A549 (cell line): ENCODE results near the gene LRRC4. TPM values are rescaled to one million over a fixed set of nuclear protein-coding genes. Genes with fewer than 3 reads are reported as not detected.

Experiments used
- ATAC-seq, 2 experiments: fragments of 200-7000 bp in 1 of 2; fragments of >200 bp in 1 of 2; cut with Nextera tagmentation in 1 of 2; cut with Tn5 transposase in 1 of 2; 3 replicates each; pipeline versions ENCODE4 v1.8.0 to v1.9.1; 2018 to 2020; ENCODE audit warnings: mild to moderate bottlenecking in 1 of 2, moderate library complexity in 1 of 2
- CTCF ChIA-PET: fragments of 300-600 bp; sonication (Branson Sonifier 250); formaldehyde crosslinking; extraction: SDS; loops from one replicate; lab custom pipeline; 2021; ENCODE audit warnings: antibody characterized with exemption, inconsistent platforms; lab: Yijun Ruan, JAX
- POLR2A ChIA-PET: fragments of 350-600 bp; formaldehyde crosslinking; extraction: SDS; loops from one replicate; lab custom pipeline; 2021; ENCODE audit warnings: antibody characterized with exemption, inconsistent platforms; lab: Yijun Ruan, JAX
- DNase-seq, 2 experiments: peaks; one replicate each; pipeline versions ENCODE4 v3.0.0 to v3.0.0-alpha.2; 2011 to 2016; ENCODE audit warnings: low read depth in 1 of 2, low spot score in 1 of 2
- FAIRE-seq: peaks from 2 replicates; lab custom pipeline; 2011; peaks lifted over from hg19 to GRCh38; lab: Jason Lieb, UNC
- H3K27ac ChIP-seq, 2 experiments: fragments of >200 bp; sonication (Bioruptor Twin); formaldehyde crosslinking; 3 replicates each; pipeline ENCODE4 v1.5.1; 2016 to 2017
- H3K4me1 ChIP-seq: fragments of >200 bp; sonication (Bioruptor Twin); formaldehyde crosslinking; 3 replicates; pipeline ENCODE4 v1.6.1; 2016
- H3K4me2 ChIP-seq: fragments of >200 bp; sonication (Bioruptor Twin); formaldehyde crosslinking; 3 replicates; pipeline ENCODE4 v1.6.1; 2016
- H3K4me3 ChIP-seq: fragments of >200 bp; sonication (Bioruptor Twin); formaldehyde crosslinking; 3 replicates; pipeline ENCODE4 v1.5.1; 2016
- H3K9me3 ChIP-seq: fragments of >200 bp; sonication (Bioruptor Twin); formaldehyde crosslinking; 3 replicates; pipeline ENCODE4 v1.6.1; 2016
- BCL3 ChIP-seq: fragments of >200 bp; sonication (Bioruptor Twin); formaldehyde crosslinking; IDR thresholded peaks from 3 replicates; pipeline ENCODE4 v1.6.1; 2016
- BHLHE40 ChIP-seq: IDR thresholded peaks from 2 replicates; pipeline ENCODE4 v1.6.1; 2012; ENCODE audit warnings: low read depth, low read length, inconsistent platforms
- CBX8 ChIP-seq: fragments of 200-600 bp; sonication (generic); IDR thresholded peaks from 2 replicates; pipeline ENCODE4 v1.6.1; 2016
- CEBPB ChIP-seq, 2 experiments: fragments of >200 bp in 1 of 2; sonication (Bioruptor Twin) in 1 of 2; formaldehyde crosslinking in 1 of 2; IDR thresholded peaks; 2 replicates each; pipeline ENCODE4 v1.6.1; 2012 to 2016
- CHD2 ChIP-seq: fragments of 150-350 bp; IDR thresholded peaks from 2 replicates; pipeline ENCODE4 v1.6.1; 2014; ENCODE audit warnings: low read length; ENCODE audit not compliant: partially characterized antibody
- CHD4 ChIP-seq: fragments of 200-600 bp; sonication (generic); IDR thresholded peaks from 2 replicates; pipeline ENCODE4 v1.6.1; 2016; ENCODE audit warnings: antibody characterized with exemption, mild to moderate bottlenecking, borderline replicate concordance
- CTCF ChIP-seq: fragments of >200 bp; sonication (Bioruptor Twin); formaldehyde crosslinking; IDR thresholded peaks from 3 replicates; pipeline ENCODE4 v1.5.1; 2016
- E2F6 ChIP-seq: IDR thresholded peaks from 2 replicates; pipeline ENCODE4 v1.6.1; 2012; ENCODE audit warnings: low read depth, borderline replicate concordance
- EP300 ChIP-seq, 2 experiments: fragments of >200 bp; sonication (Bioruptor Twin); formaldehyde crosslinking; IDR thresholded peaks; 2 replicates in 1 of 2; 3 replicates in 1 of 2; pipeline ENCODE4 v1.6.1; 2016 to 2017
- FOSL2 ChIP-seq, 2 experiments: fragments of 450-650 bp in 1 of 2; fragments of >200 bp in 1 of 2; sonication (Bioruptor Twin) in 1 of 2; formaldehyde crosslinking; IDR thresholded peaks; 2 replicates each; pipeline versions ENCODE4 v1.5.0 to v1.6.1; 2016 to 2020; ENCODE audit warnings: mild to moderate bottlenecking in 1 of 2, moderate library complexity in 1 of 2
- FOXS1 ChIP-seq: fragments of 250-450 bp; sonication (Bioruptor Pico); IDR thresholded peaks from 2 replicates; pipeline ENCODE4 v1.5.0; 2020; ENCODE audit warnings: mild to moderate bottlenecking, moderate library complexity
- GATA3 ChIP-seq: IDR thresholded peaks from 2 replicates; pipeline ENCODE4 v1.6.1; 2012; ENCODE audit warnings: borderline replicate concordance
- HDAC2 ChIP-seq: fragments of 200-600 bp; sonication (generic); IDR thresholded peaks from 2 replicates; pipeline ENCODE4 v1.6.1; 2016
- HEYL ChIP-seq: fragments of 250-450 bp; sonication (Bioruptor Pico); IDR thresholded peaks from 2 replicates; pipeline ENCODE4 v1.8.0; 2021; ENCODE audit warnings: mild to moderate bottlenecking, moderate library complexity
- HOXB13 ChIP-seq: fragments of 250-450 bp; sonication (Bioruptor Pico); IDR thresholded peaks from 2 replicates; pipeline ENCODE4 v1.5.0; 2020; ENCODE audit warnings: low read depth, mild to moderate bottlenecking, moderate library complexity
- KDM5A ChIP-seq: fragments of 200-600 bp; sonication (generic); IDR thresholded peaks from 2 replicates; pipeline ENCODE4 v1.6.1; 2016; ENCODE audit warnings: antibody characterized with exemption, mild to moderate bottlenecking
- MAZ ChIP-seq: fragments of 150-350 bp; IDR thresholded peaks from 2 replicates; pipeline ENCODE4 v1.6.1; 2014; ENCODE audit warnings: antibody characterized with exemption, low read depth, low read length, borderline replicate concordance
- NFE2L2 ChIP-seq: fragments of 150-350 bp; conservative IDR thresholded peaks from 2 replicates; pipeline ENCODE4 v1.6.1; 2014; ENCODE audit warnings: low read length
- NR3C1 ChIP-seq: fragments of >200 bp; sonication (Bioruptor Twin); formaldehyde crosslinking; IDR thresholded peaks from 3 replicates; pipeline ENCODE4 v1.6.1; 2017
- PHF8 ChIP-seq: fragments of 200-600 bp; sonication (generic); IDR thresholded peaks from 2 replicates; pipeline ENCODE4 v1.6.1; 2016; ENCODE audit warnings: low read depth, mild to moderate bottlenecking, antibody characterized with exemption, moderate library complexity, borderline replicate concordance
- POLR2AphosphoS2 ChIP-seq: conservative IDR thresholded peaks from 2 replicates; pipeline ENCODE4 v1.6.1; 2012; ENCODE audit warnings: low read length, improper control_type of control experiment, inconsistent platforms
- RNF2 ChIP-seq: fragments of 200-600 bp; sonication (generic); IDR thresholded peaks from 2 replicates; pipeline ENCODE4 v1.6.1; 2016; ENCODE audit warnings: low read depth, mild to moderate bottlenecking, antibody characterized with exemption, moderate library complexity, borderline replicate concordance
- SMC3 ChIP-seq: fragments of >200 bp; sonication (Bioruptor Twin); formaldehyde crosslinking; IDR thresholded peaks from 3 replicates; pipeline ENCODE4 v1.6.1; 2018; ENCODE audit warnings: inconsistent platforms
- SREBF2 ChIP-seq: fragments of 450-650 bp; IDR thresholded peaks from 2 replicates; pipeline ENCODE4 v1.6.1; 2014; ENCODE audit warnings: mild to moderate bottlenecking, moderate library complexity
- TFCP2L1 ChIP-seq: fragments of 250-450 bp; sonication (Bioruptor Pico); IDR thresholded peaks from 2 replicates; pipeline ENCODE4 v1.5.0; 2021; ENCODE audit warnings: mild to moderate bottlenecking
- ZC3H11A ChIP-seq: fragments of 450-650 bp; IDR thresholded peaks from 2 replicates; pipeline ENCODE4 v1.6.1; 2014; ENCODE audit warnings: antibody characterized with exemption, mild to moderate bottlenecking
- ZSCAN20 ChIP-seq: fragments of 250-450 bp; sonication (Bioruptor Pico); IDR thresholded peaks from 2 replicates; pipeline ENCODE4 v1.8.0; 2022; ENCODE audit warnings: mild to moderate bottlenecking, moderate library complexity
- WGBS: methylation state at CpG from one replicate; pipeline ENCODE4 v1.1.6; 2017; ENCODE audit errors: missing lambda C conversion rate; 5-methylcytosine and 5-hydroxymethylcytosine counted together
- polyA plus RNA-seq, 4 experiments: library from polyadenylated mRNA; depleted of rRNA in 3 of 4; stranded (reverse); fragments of >200 nt; fragmentation: RNase III in 1 of 4; extraction: RNeasy Plus Mini Kit Qiagen cat#74134 plus additional on column Dnase treatment in 1 of 4; gene quantifications; 2 replicates in 3 of 4; 3 replicates in 1 of 4; pipeline ENCODE4 v1.2.3, GENCODE V29; 2011 to 2017

Gene LRRC4
- polyA plus RNA-seq, 2 of the 4 experiments (the other 2 are of a cell fraction), result not detected

GRCh38 chr7:128068785-128069184 is 37.5 kb upstream of the LRRC4 start:
- Histone ChIP-seq H3K4me1 (no peaks in the 10 kb centered on the region), H3K9me3 (no peaks in the 10 kb centered on the region), H3K27ac (no peak overlapping the region), H3K4me3 (no peak overlapping the region), H3K4me2 (no peak overlapping the region)
- FAIRE-seq (no peak), ATAC-seq (no peak), DNase-seq (no peak)
- ChIA-PET CTCF (interaction anchor here (0.8 to 1.3 kb wide), 2 partner anchors 8 to 9 kb away, joined by 3 read pairs; no protein-coding TSS in a partner anchor), POLR2A (no interaction called here)
- TF ChIP-seq FOXS1 (CRISPR knock-in tag) (no peak), ZC3H11A (no peak), CBX8 (no peak), BHLHE40 (no peak), EP300 (IDR thresholded peaks at IDR 0.05) (no peak), CHD4 (no peak), FOSL2 (IDR thresholded peaks at IDR 0.05) (no peak), FOSL2 (CRISPR knock-in tag; IDR thresholded peaks at IDR 0.05) (no peak), CEBPB (IDR thresholded peaks at IDR 0.05) (no peak), GATA3 (no peak), HDAC2 (no peak), POLR2AphosphoS2 (no peak), HOXB13 (CRISPR knock-in tag) (no peak), RNF2 (no peak), CHD2 (no peak), TFCP2L1 (no peak), ZSCAN20 (CRISPR knock-in tag) (no peak), NFE2L2 (no peak), CTCF (no peak)
- WGBS, result 97% methylated on average over 8 of the region's 8 CpGs

- no peak for ATAC-seq
- TF ChIP-seq BCL3, result no peak
- TF ChIP-seq E2F6, result no peak
- TF ChIP-seq SMC3, result no peak
- TF ChIP-seq KDM5A, result no peak
- no peak for TF ChIP-seq PHF8
- no peak for TF ChIP-seq HEYL
- no peak for TF ChIP-seq MAZ
- TF ChIP-seq SREBF2, result no peak
- TF ChIP-seq CBX8, result no peak
- no peak for TF ChIP-seq NR3C1
- TF ChIP-seq BHLHE40, result no peak
- no peak overlapping the region for H3K4me3 ChIP-seq
- no peak for DNase-seq
- H3K4me1 ChIP-seq, result no peaks in the 10 kb centered on the region
- ChIA-PET CTCF (interaction anchor here (0.8 to 1.3 kb wide), 2 partner anchors 9 to 10 kb away, joined by 3 read pairs; no protein-coding TSS in a partner anchor), POLR2A (no interaction called here)
- no peaks in the 10 kb centered on the region for H3K9me3 ChIP-seq
- H3K4me2 ChIP-seq, result no peak overlapping the region
- WGBS, result 86% methylated on average over 5 of the region's 5 CpGs
- FAIRE-seq, result no peak
- no peak overlapping the region for H3K27ac ChIP-seq
Measured at GRCh38 chr7:128067983-128068382, 36.7 kb upstream of the LRRC4 start.
